Mesothelial cell of epicardium (in vitro differentiated cells): ENCODE data around the gene GNB2. TPM values are rescaled to one million over a fixed set of nuclear protein-coding genes. Genes with fewer than 3 reads are reported as not detected.
"Not testable (repeated sequence)": the region's sequence is repeated elsewhere in the genome, so short reads cannot be mapped to it uniquely, and the experiment has no call there.

ENCODE experiments used
- DNase-seq, 2 experiments: peaks; one replicate each; pipeline ENCODE4 v3.0.0; 2021; ENCODE audit warnings: low spot score in 2 of 2; ENCODE audit not compliant: unreplicated experiment in 2 of 2
- H3K27ac Mint-ChIP-seq: 2 replicates; pipeline ENCODE4 v1.8.0; 2021; ENCODE audit warnings: mixed read lengths
- H3K27me3 Mint-ChIP-seq: 2 replicates; pipeline ENCODE4 v1.8.0; 2021; ENCODE audit warnings: low read depth, mixed read lengths
- H3K36me3 Mint-ChIP-seq: 2 replicates; pipeline ENCODE4 v1.8.0; 2021; ENCODE audit warnings: mixed read lengths
- H3K4me1 Mint-ChIP-seq: 2 replicates; pipeline ENCODE4 v1.8.0; 2021; ENCODE audit warnings: mixed read lengths
- H3K4me3 Mint-ChIP-seq: 2 replicates; pipeline ENCODE4 v1.8.0; 2021; ENCODE audit warnings: mild to moderate bottlenecking, moderate library complexity, mixed read lengths
- H3K9me3 Mint-ChIP-seq: 2 replicates; pipeline ENCODE4 v1.8.0; 2021; ENCODE audit warnings: mixed read lengths
- CTCF ChIP-seq: fragments of 200-600 bp; sonication (generic); IDR thresholded peaks from one replicate; pipeline ENCODE4 v1.5.0; 2021; ENCODE audit warnings: antibody characterized with exemption; ENCODE audit not compliant: unreplicated experiment
- total RNA-seq: library from RNA; stranded (reverse); gene quantifications from 3 replicates; pipeline ENCODE4 v1.2.1, GENCODE V29; 2021

The GNB2 gene
- total RNA-seq, 1 donor from 2014 or later: 174 TPM

- Mint-ChIP-seq H3K36me3 (no peaks in the 10 kb centered on the region), H3K9me3 (no peaks in the 10 kb centered on the region), H3K27me3 (peaks cover 12% of the 10 kb centered on the region), H3K4me3 (peak overlapping the region; percentile 64), H3K4me1 (peaks cover 20% of the 10 kb centered on the region), H3K27ac (no peak overlapping the region)
- no peak for DNase-seq
- no peak for TF ChIP-seq CTCF
Observed at GRCh38 chr7:100696123-100696521, 22.6 kb downstream of the GNB2 start.

GRCh38 chr7:100699018-100699417 lies 25.5 kb downstream of the GNB2 start:
- no peak for TF ChIP-seq CTCF
- Mint-ChIP-seq H3K4me3 (no peak overlapping the region), H3K4me1 (no peaks in the 10 kb centered on the region), H3K27me3 (peaks cover 15% of the 10 kb centered on the region), H3K27ac (no peak overlapping the region), H3K36me3 (no peaks in the 10 kb centered on the region), H3K9me3 (no peaks in the 10 kb centered on the region)
- no peak for DNase-seq

- DNase-seq, H3K4me3 Mint-ChIP-seq, H3K36me3 Mint-ChIP-seq, H3K9me3 Mint-ChIP-seq, H3K4me1 Mint-ChIP-seq, H3K27ac Mint-ChIP-seq: not testable (repeated sequence)
- H3K27me3 Mint-ChIP-seq: peaks cover 15% of the 10 kb centered on the region
Observed at GRCh38 chr7:100701089-100701488, 27.5 kb downstream of the GNB2 start.

- Mint-ChIP-seq H3K4me3 (peak overlapping the region; percentile 92), H3K27me3 (peaks cover 7% of the 10 kb centered on the region), H3K4me1 (peaks cover 12% of the 10 kb centered on the region), H3K9me3 (no peaks in the 10 kb centered on the region), H3K27ac (peak overlapping the region; percentile 96), H3K36me3 (no peaks in the 10 kb centered on the region)
- peak; percentile 77 to 95 for DNase-seq
- peak; percentile 98 for TF ChIP-seq CTCF
Observed at GRCh38 chr7:100705320-100705752, 31.8 kb downstream of the GNB2 start.

GRCh38 chr7:100705753-100706671 lies 32.5 kb downstream of the GNB2 start, which contains the start of gene POP7:
Gene POP7 (plus strand): TSS chr7:100706121. CDS start chr7:100706831, 710 bp downstream.
- H3K9me3 Mint-ChIP-seq: no peaks in the 10 kb centered on the region
- peak; percentile 99 to 100 for DNase-seq
- no peaks in the 10 kb centered on the region for H3K36me3 Mint-ChIP-seq
- H3K4me1 Mint-ChIP-seq: peaks cover 12% of the 10 kb centered on the region
- peak within 1 kb of the TSS; percentile 96 for H3K27ac Mint-ChIP-seq
- H3K4me3 Mint-ChIP-seq: peak within 1 kb of the TSS; percentile 92
- no peak for TF ChIP-seq CTCF
- peaks cover 4% of the 10 kb centered on the region for H3K27me3 Mint-ChIP-seq

GRCh38 chr7:100706672-100707311 lies 33.3 kb downstream of the GNB2 start:
- H3K9me3 Mint-ChIP-seq: no peaks in the 10 kb centered on the region
- peak overlapping the region; percentile 96 for H3K27ac Mint-ChIP-seq
- H3K36me3 Mint-ChIP-seq: no peaks in the 10 kb centered on the region
- H3K4me3 Mint-ChIP-seq: peak overlapping the region; percentile 92
- TF ChIP-seq CTCF: no peak
- peaks cover 12% of the 10 kb centered on the region for H3K4me1 Mint-ChIP-seq
- no peaks in the 10 kb centered on the region for H3K27me3 Mint-ChIP-seq
- no peak for DNase-seq
